ENCODE data around the gene OR14A2.

DNA sequence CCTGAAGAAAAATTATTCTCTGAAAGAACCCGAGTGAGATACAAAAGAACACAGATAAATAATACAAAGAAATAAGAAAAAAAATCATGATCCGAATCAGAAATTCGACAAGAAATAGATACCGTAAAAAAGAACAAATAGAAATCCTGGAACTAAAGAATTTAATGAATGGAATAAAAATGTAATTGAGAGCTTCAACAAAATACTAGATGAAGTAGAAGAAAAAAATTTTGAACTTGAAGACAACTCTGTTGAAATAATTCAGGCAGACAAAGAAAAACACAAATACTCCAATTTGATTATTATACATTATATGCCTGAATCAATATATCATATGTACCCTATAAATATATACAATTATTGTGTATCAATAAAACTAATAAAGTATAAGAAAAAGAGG is 26.7 kb downstream of the OR14A2 start:
- TF ChIP-seq EZH2 (IDR thresholded peaks at IDR 0.05; ENCODE audit: borderline replicate concordance, insufficient read depth, low read length, poor library complexity, severe bottlenecking) (no peak), SMC3 (conservative IDR thresholded peaks at IDR 0.05; ENCODE audit: poor library complexity) (no peak), POLR2AphosphoS5 (IDR thresholded peaks at IDR 0.05) (no peak), RAD21 (conservative IDR thresholded peaks at IDR 0.05) (no peak), EP300 (conservative IDR thresholded peaks at IDR 0.05; ENCODE audit: poor library complexity, severe bottlenecking) (no peak)
- TF ChIP-seq, protein P1, sequence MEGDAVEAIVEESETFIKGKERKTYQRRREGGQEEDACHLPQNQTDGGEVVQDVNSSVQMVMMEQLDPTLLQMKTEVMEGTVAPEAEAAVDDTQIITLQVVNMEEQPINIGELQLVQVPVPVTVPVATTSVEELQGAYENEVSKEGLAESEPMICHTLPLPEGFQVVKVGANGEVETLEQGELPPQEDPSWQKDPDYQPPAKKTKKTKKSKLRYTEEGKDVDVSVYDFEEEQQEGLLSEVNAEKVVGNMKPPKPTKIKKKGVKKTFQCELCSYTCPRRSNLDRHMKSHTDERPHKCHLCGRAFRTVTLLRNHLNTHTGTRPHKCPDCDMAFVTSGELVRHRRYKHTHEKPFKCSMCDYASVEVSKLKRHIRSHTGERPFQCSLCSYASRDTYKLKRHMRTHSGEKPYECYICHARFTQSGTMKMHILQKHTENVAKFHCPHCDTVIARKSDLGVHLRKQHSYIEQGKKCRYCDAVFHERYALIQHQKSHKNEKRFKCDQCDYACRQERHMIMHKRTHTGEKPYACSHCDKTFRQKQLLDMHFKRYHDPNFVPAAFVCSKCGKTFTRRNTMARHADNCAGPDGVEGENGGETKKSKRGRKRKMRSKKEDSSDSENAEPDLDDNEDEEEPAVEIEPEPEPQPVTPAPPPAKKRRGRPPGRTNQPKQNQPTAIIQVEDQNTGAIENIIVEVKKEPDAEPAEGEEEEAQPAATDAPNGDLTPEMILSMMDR (IDR thresholded peaks at IDR 0.05; ENCODE audit: poor library complexity, severe bottlenecking) = no peak

Measured in neural cell (in vitro differentiated cells).